Muscle of leg (tissue), 16 donors: ENCODE results near the gene ADCYAP1. TPM values are rescaled to one million over a fixed set of nuclear protein-coding genes. Genes with fewer than 3 reads are reported as not detected.
"Not testable (repeated sequence)": the region's sequence is repeated elsewhere in the genome, so short reads cannot be mapped to it uniquely, and the experiment has no call there.

Source experiments
- DNase-seq: peaks from one replicate; pipeline ENCODE4 v3.0.0; 2013
- H3K27ac ChIP-seq: one replicate; pipeline ENCODE4 v1.5.1; 2013; ENCODE audit warnings: mild to moderate bottlenecking, low read length, control low read depth
- H3K27me3 ChIP-seq: one replicate; pipeline ENCODE4 v1.6.1; 2013; ENCODE audit warnings: low read length; ENCODE audit not compliant: control insufficient read depth, insufficient read depth
- H3K36me3 ChIP-seq: one replicate; pipeline ENCODE4 v1.6.1; 2013; ENCODE audit warnings: low read length; ENCODE audit not compliant: control insufficient read depth, insufficient read depth
- H3K4me1 ChIP-seq: one replicate; pipeline ENCODE4 v1.6.1; 2013; ENCODE audit warnings: low read length; ENCODE audit not compliant: control insufficient read depth, insufficient read depth
- H3K4me3 ChIP-seq: one replicate; pipeline ENCODE4 v1.5.1; 2013; ENCODE audit warnings: low read length, control low read depth
- H3K9me3 ChIP-seq: replicated peaks from 2 replicates; pipeline ENCODE4 v1.6.1; 2013; ENCODE audit warnings: low read depth, low read length; ENCODE audit not compliant: control insufficient read depth
- WGBS: methylation state at CpG from one replicate; pipeline ENCODE4 v1.1.5; 2013; ENCODE audit warnings: missing lambda C conversion rate; ENCODE audit not compliant: insufficient coverage; 5-methylcytosine and 5-hydroxymethylcytosine counted together
- long read RNA-seq, 11 donors: transcript quantifications; one replicate each; lab custom pipeline, GENCODE V29; 2026
- polyA plus RNA-seq, 8 donors: library from polyadenylated mRNA; unstranded; fragments of 120-200 nt; gene quantifications; one replicate each; pipeline versions ENCODE4 v1.2.1 to v1.2.3, GENCODE V29; 2013; ENCODE audit warnings: inconsistent platforms in 1 of 8, low replicate concordance in 1 of 8; ENCODE audit not compliant: insufficient read length in 8 of 8, insufficient read depth in 1 of 8
- total RNA-seq: library from RNA; stranded (reverse); fragments of 120-200 nt; gene quantifications from one replicate; pipeline ENCODE4 v1.2.4, GENCODE V29; 2013

Gene ADCYAP1
- total RNA-seq: 0.13 TPM
- polyA plus RNA-seq: 1 to 10 TPM in 3 of 8 donors, under 1 TPM in 5; 0.17 to 2.4 (median 0.90) TPM
- long read RNA-seq, donor 1: 0 reads
- long read RNA-seq, donor 2: 0 reads
- long read RNA-seq, donor 3: 0 reads
- long read RNA-seq, donor 4: 0 reads
- long read RNA-seq, donor 5: 0 reads
- long read RNA-seq, donor 6: 0 reads
- long read RNA-seq, donor 7: 0 reads
- long read RNA-seq, donor 8: 0 reads
- long read RNA-seq, donor 9: 0 reads
- long read RNA-seq, donor 10: 0 reads
- long read RNA-seq, donor 11: 0 reads

DNA sequence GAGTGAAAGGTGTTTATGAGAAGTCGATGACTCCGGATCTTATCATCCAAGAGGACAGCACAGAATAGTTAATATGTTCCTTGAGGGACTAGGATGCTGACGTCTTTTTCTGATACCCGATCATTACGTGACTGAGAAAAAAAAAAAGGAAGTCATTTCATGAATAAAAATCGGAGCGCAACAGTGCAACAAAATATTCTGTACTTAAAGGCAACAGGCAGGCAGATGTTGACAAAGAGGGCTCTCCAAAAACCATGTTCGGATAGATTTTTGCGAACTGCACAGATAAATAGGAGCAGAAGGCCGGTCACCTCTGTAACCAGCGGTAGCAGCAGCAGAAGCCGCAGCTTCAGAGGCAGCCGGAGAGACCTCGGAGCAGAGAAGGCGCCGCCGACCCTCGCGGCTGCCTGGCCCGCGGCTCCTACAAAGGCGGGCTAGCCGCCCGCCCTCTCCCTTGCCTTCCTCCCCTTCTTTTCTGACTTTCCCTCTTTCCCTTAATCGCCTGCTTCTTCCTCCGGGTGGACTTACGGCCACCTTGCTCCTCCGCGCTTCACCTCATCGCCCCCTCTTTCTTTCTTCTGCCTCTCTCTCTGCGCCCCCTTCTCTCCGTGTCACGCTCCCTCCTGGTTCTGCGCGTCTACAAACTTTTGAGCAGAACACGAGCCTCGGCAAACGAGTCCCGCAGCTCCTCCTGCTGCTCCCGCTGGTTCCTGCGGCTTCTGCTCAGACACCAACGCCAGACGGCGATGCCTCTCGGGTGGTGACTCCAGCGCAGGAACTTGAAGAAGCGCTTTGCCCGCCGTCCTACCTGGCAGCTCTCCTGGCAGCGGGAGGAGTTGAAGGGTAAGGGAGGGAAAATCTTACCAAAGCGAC lies at the start of gene ADCYAP1:
TSS of gene ADCYAP1 (plus strand) at position 654 of the 873 bp plus-strand sequence. CDS start 516 bp downstream, outside the sequence.
- H3K4me1 ChIP-seq: peaks cover 27% of the 10 kb centered on the region
- no peak for DNase-seq
- peaks cover 68% of the 10 kb centered on the region for H3K27me3 ChIP-seq
- no peak within 1 kb of the TSS for H3K4me3 ChIP-seq
- no peak within 1 kb of the TSS for H3K27ac ChIP-seq
- no peaks in the 10 kb centered on the region for H3K9me3 ChIP-seq
- WGBS: 5% methylated on average over 44 of the region's 51 CpGs
- H3K36me3 ChIP-seq: no peaks in the 10 kb centered on the region

- H3K27ac ChIP-seq: no peak overlapping the region
- peak; percentile 55 for DNase-seq
- H3K9me3 ChIP-seq: no peaks in the 10 kb centered on the region
- H3K4me3 ChIP-seq: no peak overlapping the region
- no peaks in the 10 kb centered on the region for H3K36me3 ChIP-seq
- no peaks in the 10 kb centered on the region for H3K27me3 ChIP-seq
- H3K4me1 ChIP-seq: no peaks in the 10 kb centered on the region
- WGBS: no CpG with 5 or more reads among the region's 2 CpGs
Measured at GRCh38 chr18:857986-858385, 46.7 kb upstream of the ADCYAP1 start.

DNA sequence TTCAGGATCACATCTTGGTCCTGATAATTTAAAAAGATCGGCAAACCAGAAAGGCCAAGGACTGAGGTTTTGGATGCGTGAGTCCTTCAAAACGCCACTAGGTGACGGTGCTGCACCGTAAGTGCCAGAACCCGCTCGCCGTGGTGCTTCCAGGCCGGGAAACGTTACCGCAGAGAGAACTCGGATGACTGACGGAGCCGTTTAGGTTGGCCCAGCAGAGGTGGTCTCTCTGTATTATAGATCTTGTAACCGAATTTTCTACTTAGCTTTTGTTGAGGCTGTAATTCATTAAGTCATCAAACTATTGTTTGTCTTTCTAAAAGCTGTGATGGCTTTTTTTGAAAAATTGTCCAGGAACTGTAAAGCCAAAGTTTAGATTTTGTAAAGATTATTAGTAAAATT lies 39.8 kb upstream of the ADCYAP1 start:
- no peaks in the 10 kb centered on the region for H3K36me3 ChIP-seq
- no peak overlapping the region for H3K27ac ChIP-seq
- no peak overlapping the region for H3K4me3 ChIP-seq
- H3K4me1 ChIP-seq: no peaks in the 10 kb centered on the region
- no peaks in the 10 kb centered on the region for H3K9me3 ChIP-seq
- DNase-seq: peak; percentile 79
- peaks cover 2% of the 10 kb centered on the region for H3K27me3 ChIP-seq
- 0% methylated on average over 10 of the region's 15 CpGs for WGBS

- no CpG with 5 or more reads among the region's 3 CpGs for WGBS
- H3K27me3 ChIP-seq: peaks cover 2% of the 10 kb centered on the region
Measured at GRCh38 chr18:867257-867656, 37.4 kb upstream of the ADCYAP1 start.

DNA sequence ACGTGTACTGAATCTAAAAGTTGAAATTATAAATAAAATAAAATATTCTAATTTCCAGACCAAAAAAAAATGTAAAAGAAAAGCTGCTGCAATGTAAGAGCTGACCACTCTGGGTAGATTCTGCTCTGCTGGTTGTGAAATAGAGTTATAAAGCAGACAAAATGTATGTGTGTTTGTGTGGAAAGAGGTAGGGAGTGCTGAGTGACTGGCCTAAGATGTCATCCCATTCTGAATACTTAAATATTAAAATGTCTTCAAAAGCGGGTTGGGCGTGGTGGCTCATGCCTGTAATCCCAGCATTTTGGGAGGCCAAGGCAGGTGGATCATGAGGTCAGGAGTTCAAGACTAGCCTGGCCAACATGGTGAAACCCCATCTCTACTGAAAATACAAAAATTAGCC lies 31.2 kb upstream of the ADCYAP1 start:
- not testable (repeated sequence) for H3K4me3 ChIP-seq, H3K36me3 ChIP-seq, H3K9me3 ChIP-seq, H3K4me1 ChIP-seq, H3K27ac ChIP-seq, H3K27me3 ChIP-seq, DNase-seq
- WGBS: 80% methylated on average over 1 of the region's 3 CpGs

More at GRCh38 chr18:867257-867656, 37.4 kb upstream of the ADCYAP1 start:
- no peak for DNase-seq
- Histone ChIP-seq H3K27ac (no peak overlapping the region), H3K36me3 (no peaks in the 10 kb centered on the region), H3K9me3 (no peaks in the 10 kb centered on the region), H3K4me1 (no peaks in the 10 kb centered on the region), H3K4me3 (no peak overlapping the region)

DNA sequence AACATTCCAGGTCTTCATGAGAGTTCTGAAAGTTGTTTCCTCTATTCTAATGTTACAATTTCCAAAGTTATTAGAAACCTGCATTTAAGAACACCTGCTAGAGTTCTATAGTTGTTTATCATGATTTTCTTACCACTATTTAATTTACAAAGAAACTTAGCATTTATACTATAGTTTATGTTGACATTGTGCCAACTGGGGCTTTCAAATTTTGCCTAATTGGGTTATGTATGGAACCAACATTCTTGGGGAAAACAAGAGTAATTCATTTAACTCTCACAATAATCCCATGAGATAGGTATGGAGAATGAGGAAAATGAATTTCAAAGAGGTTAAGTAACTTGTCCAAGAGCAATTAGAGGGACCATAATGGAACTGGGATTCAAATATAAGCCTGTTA lies 28.8 kb upstream of the ADCYAP1 start:
- no peaks in the 10 kb centered on the region for H3K36me3 ChIP-seq

DNA sequence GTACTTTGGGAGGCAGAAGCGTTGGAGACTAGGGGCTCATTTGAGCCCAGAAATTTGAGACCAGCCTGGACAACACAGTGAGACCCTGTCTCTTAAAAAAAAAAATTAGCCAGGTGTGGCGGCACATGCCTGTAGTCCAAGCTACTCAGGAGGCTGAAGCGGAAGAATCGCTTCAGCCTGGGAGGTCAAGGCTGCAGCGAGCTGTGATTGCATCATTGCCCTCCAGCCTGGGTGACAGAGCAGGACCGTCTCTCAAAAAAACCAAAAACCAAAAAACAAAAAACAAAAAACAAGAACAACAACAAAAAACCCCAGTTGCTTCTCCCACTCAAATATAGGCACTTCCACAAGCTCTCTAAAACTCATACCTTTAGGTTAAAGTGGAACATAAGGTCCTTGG lies 27.4 kb upstream of the ADCYAP1 start:
- WGBS: 94% methylated on average over 4 of the region's 6 CpGs
- no peaks in the 10 kb centered on the region for H3K27me3 ChIP-seq
- H3K9me3 ChIP-seq: no peaks in the 10 kb centered on the region
- no peak for DNase-seq
- H3K4me1 ChIP-seq: no peaks in the 10 kb centered on the region
- H3K27ac ChIP-seq: no peak overlapping the region
- H3K4me3 ChIP-seq: no peak overlapping the region
- no peaks in the 10 kb centered on the region for H3K36me3 ChIP-seq

More for the DNA sequence above, 28.8 kb upstream of the ADCYAP1 start:
- DNase-seq: no peak
- H3K9me3 ChIP-seq: no peaks in the 10 kb centered on the region
- no peak overlapping the region for H3K4me3 ChIP-seq
- no peaks in the 10 kb centered on the region for H3K4me1 ChIP-seq
- no peak overlapping the region for H3K27ac ChIP-seq
- H3K27me3 ChIP-seq: no peaks in the 10 kb centered on the region

DNA sequence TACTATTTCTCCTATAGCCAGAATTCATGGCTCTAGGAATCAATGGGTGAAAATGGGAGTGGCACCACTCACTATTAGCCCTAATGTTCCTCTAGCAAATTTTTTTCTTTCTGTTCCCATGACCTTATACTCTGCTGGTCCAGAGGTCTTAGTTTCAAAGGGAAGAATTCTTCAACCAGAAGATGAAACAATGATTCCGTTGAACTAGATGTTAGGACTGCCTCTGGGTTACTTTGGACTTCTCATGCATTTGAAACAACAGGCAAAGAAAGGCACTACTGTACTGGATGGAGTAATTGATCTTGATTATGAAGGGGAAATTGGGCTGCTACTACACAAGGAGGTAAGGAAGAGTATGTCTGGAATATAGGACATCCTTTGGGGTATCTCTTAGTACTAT lies 18.6 kb upstream of the ADCYAP1 start:
- Histone ChIP-seq H3K36me3 (no peaks in the 10 kb centered on the region), H3K4me1 (no peaks in the 10 kb centered on the region), H3K9me3 (no peaks in the 10 kb centered on the region), H3K27me3 (no peaks in the 10 kb centered on the region), H3K4me3 (no peak overlapping the region), H3K27ac (no peak overlapping the region)
- no peak for DNase-seq
- 83% methylated on average over 1 of the region's 1 CpG for WGBS

DNA sequence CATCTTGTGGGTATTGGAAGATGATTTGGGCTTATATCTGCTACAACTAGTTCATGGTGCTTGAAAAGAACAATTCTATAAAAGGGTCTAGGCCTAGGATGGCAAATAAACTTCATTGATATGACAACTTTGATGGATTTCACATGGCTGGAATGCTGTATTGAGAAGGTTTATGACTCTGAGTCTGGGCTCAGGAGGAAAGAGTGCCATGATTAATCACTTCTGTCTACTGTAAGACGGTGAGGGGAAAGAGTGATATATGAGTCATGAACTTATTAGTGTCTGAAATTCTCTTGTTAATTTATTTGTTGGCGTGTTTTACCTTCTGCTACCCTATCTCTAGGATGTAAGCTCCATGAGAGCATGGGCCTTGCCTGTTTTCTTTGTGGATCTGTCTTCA lies 17.0 kb upstream of the ADCYAP1 start:
- Histone ChIP-seq H3K27me3 (no peaks in the 10 kb centered on the region), H3K27ac (no peak overlapping the region), H3K36me3 (no peaks in the 10 kb centered on the region), H3K9me3 (no peaks in the 10 kb centered on the region), H3K4me3 (no peak overlapping the region), H3K4me1 (no peaks in the 10 kb centered on the region)
- WGBS: no CpG with 5 or more reads among the region's 2 CpGs
- DNase-seq: no peak

DNA sequence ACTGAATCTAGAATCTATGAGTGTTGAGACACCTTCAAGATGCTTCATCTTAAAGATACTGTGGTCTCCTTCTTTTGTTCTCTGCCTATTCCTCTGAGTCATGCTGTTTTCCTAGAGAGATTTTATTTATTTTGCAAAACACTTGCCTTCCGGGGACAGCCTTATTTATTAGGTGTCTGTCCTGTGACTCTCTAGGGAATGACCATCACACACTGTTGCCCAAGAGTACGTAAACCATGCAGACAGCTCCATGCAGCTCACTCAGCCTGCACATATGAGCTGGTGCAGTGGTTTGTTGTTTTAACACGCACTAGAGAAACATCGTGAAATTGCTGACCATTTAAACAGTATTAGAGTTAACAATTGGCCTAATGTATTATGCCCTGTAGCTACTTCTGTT lies 12.4 kb upstream of the ADCYAP1 start:
- whole genome bisulfite sequencing: 29% methylated on average over 2 of the region's 4 CpGs
- no peaks in the 10 kb centered on the region for H3K27me3 ChIP-seq

More for the DNA sequence above, 12.4 kb upstream of the ADCYAP1 start:
- H3K9me3 ChIP-seq: no peaks in the 10 kb centered on the region
- H3K4me1 ChIP-seq: no peaks in the 10 kb centered on the region
- H3K4me3 ChIP-seq: no peak overlapping the region
- DNase-seq: no peak
- H3K27ac ChIP-seq: no peak overlapping the region
- no peaks in the 10 kb centered on the region for H3K36me3 ChIP-seq
